Ramos (cell line): ENCODE measurements around the gene OR9G1.
"Not testable (repeated sequence)": the region's sequence is repeated elsewhere in the genome, so short reads cannot be mapped to it uniquely, and the experiment has no call there.

Source experiments
- in situ Hi-C: fragments of 300-500 bp; cut with MboI; formaldehyde crosslinking; loops from one replicate; pipeline ENCODE4 v1.14.3; 2022; ENCODE audit warnings: low sequenced_read_pairs; ENCODE audit not compliant: unreplicated experiment

The OR9G1 gene

GRCh38 chr11:56698795-56699194 is at the start of gene OR9G1:
Gene OR9G1 (plus strand): TSS chr11:56699095. CDS start chr11:56700388, 1,293 bp downstream.
- in situ Hi-C loops: no loop called here

GRCh38 chr11:56659755-56660154 is 39.1 kb upstream of the OR9G1 start:
- in situ Hi-C loops: no loop called here

GRCh38 chr11:56663386-56663785 is 35.5 kb upstream of the OR9G1 start, which contains the start of gene OR5AR1:
Gene OR5AR1 (plus strand): TSS chr11:56663686. CDS start chr11:56663686, 0 bp downstream.
- in situ Hi-C loops: no loop called here

- in situ Hi-C loops: no loop called here
Measured at GRCh38 chr11:56670984-56671383, 27.9 kb upstream of the OR9G1 start.

GRCh38 chr11:56688554-56689100 is 10.3 kb upstream of the OR9G1 start:
- in situ Hi-C loops: no loop called here

GRCh38 chr11:56691179-56691578 is 7.7 kb upstream of the OR9G1 start:
- in situ Hi-C loops: not testable (repeated sequence)

- in situ Hi-C loops: no loop called here
Measured at GRCh38 chr11:56693428-56693827, 5.5 kb upstream of the OR9G1 start.

- in situ Hi-C loops: no loop called here
Measured at GRCh38 chr11:56700242-56700913, 1.5 kb downstream of the OR9G1 start.

- in situ Hi-C loops: no loop called here
Measured at GRCh38 chr11:56700914-56701485, 2.1 kb downstream of the OR9G1 start.

GRCh38 chr11:56705784-56706396 is 7.0 kb downstream of the OR9G1 start:
- in situ Hi-C loops: no loop called here

GRCh38 chr11:56706486-56706885 is 7.6 kb downstream of the OR9G1 start:
- in situ Hi-C loops: no loop called here

GRCh38 chr11:56714206-56714605 is 15.3 kb downstream of the OR9G1 start:
- in situ Hi-C loops: no loop called here

- in situ Hi-C loops: no loop called here
Measured at GRCh38 chr11:56716379-56716854, 17.5 kb downstream of the OR9G1 start.

GRCh38 chr11:56720513-56720912 is 21.6 kb downstream of the OR9G1 start:
- in situ Hi-C loops: no loop called here

- in situ Hi-C loops: no loop called here
Measured at GRCh38 chr11:56740107-56740506, 41.2 kb downstream of the OR9G1 start.

- in situ Hi-C loops: no loop called here
Measured at GRCh38 chr11:56740886-56741285, 42.0 kb downstream of the OR9G1 start.

GRCh38 chr11:56748597-56748996 is 49.7 kb downstream of the OR9G1 start, which contains the start of gene OR9G4:
Gene OR9G4 (minus strand): TSS chr11:56748697. CDS start chr11:56743766, 4,931 bp downstream.
- in situ Hi-C loops: no loop called here

- in situ Hi-C loops: no loop called here
Measured at GRCh38 chr11:56750190-56750589, 51.3 kb downstream of the OR9G1 start.

- in situ Hi-C loops: no loop called here
Measured at GRCh38 chr11:56751480-56751879, 52.6 kb downstream of the OR9G1 start.
